GM18870 (cell line): ENCODE data around the gene JAK1.
"Not testable (repeated sequence)": the region's sequence is repeated elsewhere in the genome, so short reads cannot be mapped to it uniquely, and the experiment has no call there.

ENCODE experiments used
- ATAC-seq: cut with Tn5 transposase; IDR thresholded peaks from one replicate; pipeline ENCODE4 v1.9.1; 2021; ENCODE audit warnings: moderate library complexity; ENCODE audit not compliant: unreplicated experiment

The JAK1 gene

DNA sequence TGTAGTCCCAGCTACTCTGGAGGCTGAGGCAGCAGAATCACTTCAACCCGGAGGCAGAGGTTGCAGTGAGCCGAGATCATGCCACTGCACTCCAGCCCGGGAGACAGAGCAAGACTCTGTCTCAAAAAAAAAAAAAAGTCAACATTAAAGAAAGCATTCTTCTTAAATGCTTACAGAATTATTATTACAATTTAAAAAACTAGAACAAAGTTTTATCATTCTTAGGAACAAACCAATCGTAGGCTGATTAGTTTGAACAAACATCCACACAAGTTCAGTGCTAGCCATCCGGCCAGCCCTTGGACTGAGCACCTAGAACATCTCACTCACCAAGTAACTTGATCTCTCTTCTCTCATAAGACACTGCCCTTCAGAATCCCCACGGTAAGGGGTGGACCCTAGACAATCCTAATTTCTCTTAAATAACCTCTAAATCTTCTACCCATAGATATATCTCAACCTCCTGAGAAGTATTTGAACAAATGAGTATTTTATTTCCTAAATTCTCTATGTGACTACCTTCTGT is 16.0 kb downstream of the JAK1 start:
- ATAC-seq = no peak

DNA sequence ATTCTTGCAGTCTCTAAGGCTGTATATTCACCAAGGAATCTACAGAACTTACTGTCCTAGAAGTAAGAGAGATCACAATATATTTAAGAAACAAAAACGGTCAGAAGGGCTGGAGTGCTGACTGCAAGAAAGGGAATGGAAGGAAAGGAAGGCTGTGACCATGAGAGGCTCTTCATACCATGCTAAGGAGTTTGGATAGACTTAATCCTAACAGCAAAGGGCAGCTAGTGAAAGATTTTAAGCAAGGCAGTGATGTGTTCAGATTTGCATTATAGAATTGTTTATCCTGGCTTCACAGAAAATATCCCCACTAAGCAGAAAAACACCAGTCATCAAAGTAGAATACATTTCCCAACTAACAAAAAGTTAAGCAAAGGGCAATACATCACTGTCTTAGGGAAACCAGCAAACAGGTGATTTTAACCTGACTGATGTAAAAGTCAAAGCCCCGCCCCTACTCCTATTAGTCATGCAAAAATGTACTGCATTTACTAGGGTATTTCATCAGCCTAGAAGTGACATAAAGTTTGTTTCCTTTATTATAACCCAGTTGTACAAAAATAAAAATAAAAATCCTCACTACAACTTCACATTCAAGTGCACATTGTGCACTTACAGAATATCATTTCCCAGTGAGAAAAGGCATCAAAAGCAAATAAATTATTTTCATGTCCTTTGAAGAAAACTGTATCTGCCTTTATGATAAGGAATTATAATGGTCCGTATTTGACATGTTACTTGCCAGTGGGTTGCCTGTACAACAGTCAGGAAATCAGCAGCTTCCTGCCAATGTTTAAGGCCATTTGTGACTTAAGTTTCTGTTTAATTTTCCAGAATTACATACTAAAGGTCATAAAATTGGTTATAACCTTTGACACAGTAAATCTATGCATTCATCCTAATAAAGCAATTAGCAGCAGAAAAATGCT is 17.2 kb downstream of the JAK1 start:
- ATAC-seq = no peak

GRCh38 chr1:64948216-64948615 is 18.1 kb downstream of the JAK1 start:
- ATAC-seq = no peak

GRCh38 chr1:64946916-64947315 is 19.4 kb downstream of the JAK1 start:
- no peak for ATAC-seq

DNA sequence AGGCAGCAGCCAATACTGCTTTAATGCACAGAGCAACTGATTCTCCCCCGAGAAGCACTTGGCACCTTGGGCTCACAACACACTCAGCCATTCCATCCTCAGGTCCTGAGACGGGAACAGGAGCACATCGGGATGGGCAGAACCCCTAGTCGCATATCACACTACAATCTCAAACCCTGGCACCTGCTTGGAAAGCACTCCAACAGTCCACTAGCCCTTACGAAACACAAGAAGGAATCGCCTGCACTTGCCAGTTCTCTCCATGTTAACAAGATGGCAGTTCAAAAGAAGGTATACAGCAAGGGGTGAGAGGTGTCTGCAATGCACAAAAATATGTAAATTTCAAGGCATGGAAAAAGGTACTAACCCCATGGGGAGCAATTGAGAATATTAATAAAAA is 21.4 kb downstream of the JAK1 start:
- ATAC-seq = no peak

GRCh38 chr1:64942675-64943074 is 23.7 kb downstream of the JAK1 start:
- no peak for ATAC-seq

- no peak for ATAC-seq
Measured at GRCh38 chr1:64942118-64942517, 24.2 kb downstream of the JAK1 start.

DNA sequence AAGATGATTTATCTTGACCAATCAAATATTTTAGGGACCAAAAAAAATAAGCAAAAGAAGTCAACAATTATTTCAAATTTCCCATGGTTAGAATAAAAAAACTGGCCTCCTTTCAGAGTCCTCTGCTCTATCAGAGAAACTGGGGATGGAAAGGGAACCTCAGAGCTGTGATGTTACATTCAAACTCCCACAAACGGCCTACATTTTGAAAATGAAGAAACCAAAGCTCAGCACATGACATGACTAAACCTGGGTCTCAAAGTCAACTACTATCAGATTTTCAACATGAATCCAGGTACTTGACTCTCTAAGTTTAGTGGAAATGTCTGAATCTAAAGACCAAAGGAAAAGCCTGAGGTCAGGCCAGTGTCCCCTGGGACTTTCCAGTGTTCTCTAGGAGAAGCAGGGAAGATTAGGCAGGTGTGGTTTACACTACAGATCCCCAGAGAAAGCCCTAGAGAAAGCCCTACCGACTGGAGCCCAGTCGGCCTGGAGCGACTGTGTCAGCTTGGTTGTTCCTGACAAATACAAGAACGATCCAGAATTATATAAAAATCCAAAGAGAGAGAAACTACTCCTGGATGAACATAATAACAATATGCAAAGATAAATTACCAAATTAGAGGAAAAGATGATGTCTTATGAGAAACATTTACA is 24.8 kb downstream of the JAK1 start:
- no peak for ATAC-seq

DNA sequence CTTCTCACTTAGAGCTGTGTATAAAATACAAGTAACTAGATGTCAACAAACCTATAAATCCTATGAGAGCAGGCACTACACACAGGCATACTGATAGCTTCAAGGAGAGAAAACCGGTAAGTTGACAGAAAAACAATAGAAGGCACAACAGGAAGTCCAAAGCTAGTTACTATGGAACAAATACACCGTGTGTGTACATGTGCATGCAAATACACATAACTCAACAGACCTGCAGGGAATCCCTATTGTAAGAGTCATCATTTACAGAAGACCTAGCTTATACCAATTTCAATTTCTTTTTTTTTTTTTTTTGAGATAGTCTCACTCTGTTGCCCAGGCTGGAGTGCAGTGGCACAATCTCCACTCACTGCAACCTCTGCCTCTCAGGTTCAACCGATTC is 26.3 kb downstream of the JAK1 start:
- ATAC-seq = no peak

DNA sequence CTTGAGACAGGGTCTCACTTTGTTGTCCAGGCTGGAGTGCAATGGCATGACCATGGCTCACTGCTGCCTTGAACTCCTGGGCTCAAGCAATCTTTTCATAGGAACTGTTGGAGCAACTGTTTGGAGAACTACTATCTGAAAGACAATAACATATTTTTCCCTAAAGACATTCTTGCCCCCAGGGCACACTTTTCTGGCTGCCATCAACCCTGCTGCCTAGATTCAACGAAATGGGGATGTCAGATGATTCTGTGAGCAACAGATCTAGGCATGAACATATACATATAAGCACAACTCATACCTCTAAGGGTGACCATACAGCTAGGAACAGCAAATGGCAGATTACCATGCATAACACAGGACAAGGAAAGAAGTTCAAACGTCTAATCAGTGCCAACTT is 27.4 kb downstream of the JAK1 start:
- no peak for ATAC-seq

DNA sequence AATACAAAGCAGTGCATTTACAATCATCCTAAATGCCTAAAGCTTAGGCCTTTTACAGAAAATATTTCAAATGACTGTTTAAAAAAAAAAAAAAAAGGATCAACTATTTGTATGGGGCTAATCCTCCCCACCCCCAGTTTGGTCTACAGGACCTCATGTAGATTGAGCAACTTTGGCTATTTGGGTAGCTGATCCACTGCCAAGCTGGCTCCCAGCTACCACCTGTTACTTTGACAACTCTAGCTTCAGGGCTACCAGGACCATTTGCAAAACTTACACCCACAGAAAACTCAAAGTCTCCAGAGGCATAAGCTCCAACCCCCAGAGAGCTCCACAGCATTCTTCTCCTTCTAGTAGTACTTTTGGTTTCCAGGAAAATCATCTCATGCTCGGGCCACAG is 29.4 kb downstream of the JAK1 start:
- no peak for ATAC-seq

DNA sequence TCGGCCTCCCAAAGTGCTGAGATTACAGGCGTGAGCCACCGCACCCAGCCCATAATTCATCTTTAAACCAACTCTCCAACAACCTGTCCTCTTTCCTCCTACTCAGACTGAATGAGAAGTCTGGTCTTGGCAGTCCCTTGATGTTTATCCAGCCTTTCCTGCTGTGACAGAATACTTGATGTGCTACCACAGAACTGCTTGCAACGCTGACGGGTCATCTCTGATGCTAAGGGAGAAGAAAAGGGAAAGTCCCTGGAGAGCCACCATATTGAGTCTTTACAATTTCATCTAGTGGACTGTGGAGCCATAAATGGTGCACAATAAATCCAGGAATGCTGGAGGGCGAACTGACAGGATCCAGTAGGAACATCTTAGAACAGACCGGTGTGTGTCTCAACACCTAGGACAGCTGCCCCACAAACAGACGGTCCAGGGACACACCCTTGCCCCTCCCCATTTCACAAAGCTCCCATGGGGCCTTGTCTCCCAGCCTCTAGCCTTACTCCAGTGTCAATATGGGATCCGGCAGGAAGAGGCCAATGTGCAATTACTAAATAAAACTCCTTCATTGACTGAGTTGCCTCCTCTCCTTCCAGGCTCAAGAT is 30.7 kb downstream of the JAK1 start:
- no peak for ATAC-seq

- no peak for ATAC-seq
Measured at GRCh38 chr1:64934878-64935275, 31.5 kb downstream of the JAK1 start.

DNA sequence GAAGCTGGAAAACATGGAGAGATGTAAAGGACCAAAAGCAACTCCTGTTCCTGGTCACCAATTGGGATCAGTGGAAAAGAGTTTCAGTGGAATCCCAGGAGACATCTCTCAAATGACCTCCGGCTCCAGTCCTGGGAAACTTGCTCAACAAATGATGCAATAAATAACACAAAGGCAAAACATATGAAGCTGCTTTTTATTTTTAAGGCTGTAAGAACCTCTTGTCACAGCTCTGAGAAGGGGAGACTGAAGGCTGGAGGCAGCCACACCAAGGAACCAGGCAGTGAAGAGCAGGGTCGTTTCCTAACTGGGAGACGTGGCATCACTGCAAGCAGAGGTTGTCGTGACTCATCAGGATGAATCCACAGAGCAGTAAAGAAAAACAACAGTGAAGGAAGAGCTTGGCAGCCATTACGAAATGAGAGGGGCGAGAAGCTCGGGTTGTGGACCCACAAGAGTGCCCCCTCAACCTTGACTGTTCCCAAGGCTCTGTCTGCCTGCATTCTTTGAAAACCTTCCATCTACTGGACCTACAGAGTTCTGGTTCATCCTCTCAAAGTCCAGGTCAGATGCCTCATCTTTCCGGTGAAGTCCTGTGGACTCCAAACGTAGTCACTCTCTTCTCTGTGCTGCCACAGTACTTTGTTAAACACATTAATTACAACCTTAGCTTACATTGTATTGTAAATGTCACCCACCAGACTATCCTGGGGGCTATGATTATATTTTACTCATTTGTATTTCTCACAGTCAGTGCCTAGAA is 32.1 kb downstream of the JAK1 start:
- no peak for ATAC-seq

DNA sequence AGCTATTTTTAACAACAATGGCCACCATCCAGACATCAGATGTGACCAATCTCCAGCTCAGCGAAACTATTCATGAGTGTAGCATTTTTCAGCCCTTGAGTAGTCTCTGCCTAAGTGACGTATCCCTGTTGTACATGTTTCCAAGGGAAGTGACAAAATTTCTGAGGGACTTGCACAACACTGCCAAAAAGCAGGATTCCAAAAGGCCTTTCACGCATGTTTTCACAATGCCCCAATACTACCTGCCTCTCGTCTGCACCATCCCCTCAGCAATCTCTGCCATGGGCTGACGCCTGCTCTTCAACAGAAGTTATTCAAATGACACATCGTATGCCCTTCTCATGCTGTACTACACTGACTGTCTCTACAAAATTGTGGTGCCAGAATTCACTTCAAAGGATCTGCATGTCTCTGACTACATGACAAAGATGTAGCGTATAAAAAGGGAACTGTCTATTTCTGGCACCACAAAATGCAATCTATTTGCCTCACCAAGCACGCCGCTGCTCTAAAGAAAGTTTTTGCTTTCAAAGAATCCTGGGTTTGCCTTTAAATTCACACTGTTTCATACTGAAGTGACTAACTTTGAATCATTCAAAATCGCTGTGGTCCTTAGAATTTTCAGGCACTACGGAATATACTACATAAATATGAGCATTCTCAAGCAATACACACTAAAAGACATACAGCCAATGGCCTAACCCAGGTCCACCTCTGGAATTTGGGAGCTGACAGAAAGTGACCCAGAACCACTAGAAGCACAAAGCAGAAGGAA is 32.9 kb downstream of the JAK1 start:
- ATAC-seq = no peak

- ATAC-seq = no peak
Measured at GRCh38 chr1:64932962-64933295, 33.4 kb downstream of the JAK1 start.

GRCh38 chr1:64930640-64931039 is 35.7 kb downstream of the JAK1 start:
- not testable (repeated sequence) for ATAC-seq

GRCh38 chr1:64929221-64929620 is 37.1 kb downstream of the JAK1 start:
- ATAC-seq = no peak

DNA sequence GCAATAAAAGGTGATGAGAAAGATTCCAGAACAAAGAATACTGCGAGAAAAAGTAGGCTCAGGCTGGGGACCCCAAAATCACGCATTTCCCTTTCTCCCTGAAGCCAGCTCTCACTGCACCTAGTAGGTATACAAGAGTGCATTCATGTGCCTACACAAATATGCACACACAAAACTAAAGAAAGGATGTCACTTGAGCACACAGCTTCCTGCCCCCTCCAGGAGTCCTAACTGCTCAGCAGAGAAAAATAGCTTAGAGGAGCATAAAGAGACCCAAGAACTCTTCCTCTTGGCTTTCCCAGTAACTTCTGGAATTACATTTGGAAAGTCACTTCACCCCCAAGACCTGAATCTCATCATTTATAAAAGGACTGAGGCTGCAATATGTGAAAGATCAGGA is 38.0 kb downstream of the JAK1 start:
- ATAC-seq = no peak

GRCh38 chr1:64925594-64925993 is 40.8 kb downstream of the JAK1 start:
- no peak for ATAC-seq
